ENCODE measurements around the gene EHMT1.
"Not testable (repeated sequence)": the region's sequence is repeated elsewhere in the genome, so short reads cannot be mapped to it uniquely, and the experiment has no call there.

EHMT1 gene

GRCh38 chr9:137711678-137712105 is 92.9 kb downstream of the EHMT1 start:
- Histone ChIP-seq H3K4me2 (ENCODE audit: low read depth, low read length, poor library complexity, severe bottlenecking) (no peak overlapping the region), H4K20me1 (ENCODE audit: low read depth, low read length) (no peaks in the 10 kb centered on the region), H3K27me3 (ENCODE audit: low read length) (no peaks in the 10 kb centered on the region), H3K27ac (ENCODE audit: low read depth, low read length) (no peak overlapping the region), H3K4me3 (ENCODE audit: insufficient read depth, low read length, poor library complexity, severe bottlenecking) (no peak overlapping the region), H2AFZ (ENCODE audit: low read depth, low read length, severe bottlenecking) (no peak overlapping the region), H3F3A (ENCODE audit: insufficient read depth) (peaks cover 26% of the 10 kb centered on the region), H3K36me3 (ENCODE audit: low read length) (no peaks in the 10 kb centered on the region), H3K9me2 (replicated peaks; ENCODE audit: insufficient read depth, low read length) (no peaks in the 10 kb centered on the region), H3K9ac (ENCODE audit: low read length) (no peak overlapping the region), H3K9me3 (ENCODE audit: insufficient read depth, low read length) (no peaks in the 10 kb centered on the region), H3K79me2 (ENCODE audit: insufficient read depth, low read length) (peaks cover 45% of the 10 kb centered on the region)
- no peak for TF ChIP-seq EZH2phosphoT487 (conservative IDR thresholded peaks at IDR 0.05; ENCODE audit: low read length)
- TF ChIP-seq, protein P1, sequence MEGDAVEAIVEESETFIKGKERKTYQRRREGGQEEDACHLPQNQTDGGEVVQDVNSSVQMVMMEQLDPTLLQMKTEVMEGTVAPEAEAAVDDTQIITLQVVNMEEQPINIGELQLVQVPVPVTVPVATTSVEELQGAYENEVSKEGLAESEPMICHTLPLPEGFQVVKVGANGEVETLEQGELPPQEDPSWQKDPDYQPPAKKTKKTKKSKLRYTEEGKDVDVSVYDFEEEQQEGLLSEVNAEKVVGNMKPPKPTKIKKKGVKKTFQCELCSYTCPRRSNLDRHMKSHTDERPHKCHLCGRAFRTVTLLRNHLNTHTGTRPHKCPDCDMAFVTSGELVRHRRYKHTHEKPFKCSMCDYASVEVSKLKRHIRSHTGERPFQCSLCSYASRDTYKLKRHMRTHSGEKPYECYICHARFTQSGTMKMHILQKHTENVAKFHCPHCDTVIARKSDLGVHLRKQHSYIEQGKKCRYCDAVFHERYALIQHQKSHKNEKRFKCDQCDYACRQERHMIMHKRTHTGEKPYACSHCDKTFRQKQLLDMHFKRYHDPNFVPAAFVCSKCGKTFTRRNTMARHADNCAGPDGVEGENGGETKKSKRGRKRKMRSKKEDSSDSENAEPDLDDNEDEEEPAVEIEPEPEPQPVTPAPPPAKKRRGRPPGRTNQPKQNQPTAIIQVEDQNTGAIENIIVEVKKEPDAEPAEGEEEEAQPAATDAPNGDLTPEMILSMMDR (IDR thresholded peaks at IDR 0.05; ENCODE audit: insufficient read depth, low read length, poor library complexity, severe bottlenecking) = no peak

DNA sequence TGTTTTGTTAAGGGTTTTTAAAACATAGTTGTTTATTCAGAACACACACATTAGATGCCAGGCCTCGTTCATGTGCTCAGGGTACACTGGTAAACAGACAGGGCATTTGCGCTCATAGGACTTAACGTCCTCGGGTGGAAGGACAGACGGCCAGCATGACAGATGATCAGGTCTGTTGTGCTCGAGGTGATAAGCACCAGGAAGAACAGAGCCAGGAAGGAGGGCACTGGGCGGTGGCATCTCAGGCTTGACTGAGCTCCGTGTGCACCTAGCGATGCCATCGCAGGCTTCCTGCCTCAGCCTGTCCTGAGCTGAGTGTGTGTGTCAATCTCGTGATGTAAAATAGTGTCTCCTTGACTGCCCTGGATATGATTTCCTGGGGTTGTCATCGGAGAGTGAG is 96.5 kb downstream of the EHMT1 start:
- Histone ChIP-seq H3K9me3 (ENCODE audit: insufficient read depth, low read length) (no peaks in the 10 kb centered on the region), H3F3A (ENCODE audit: insufficient read depth) (peaks cover 26% of the 10 kb centered on the region), H3K27me3 (ENCODE audit: low read length) (no peaks in the 10 kb centered on the region), H3K36me3 (ENCODE audit: low read length) (no peaks in the 10 kb centered on the region), H2AFZ (ENCODE audit: low read depth, low read length, severe bottlenecking) (peak overlapping the region; percentile 8), H3K9me2 (replicated peaks; ENCODE audit: insufficient read depth, low read length) (no peaks in the 10 kb centered on the region), H3K4me2 (ENCODE audit: low read depth, low read length, poor library complexity, severe bottlenecking) (peak overlapping the region; percentile 57), H3K9ac (ENCODE audit: low read length) (peak overlapping the region; percentile 40), H3K4me3 (ENCODE audit: insufficient read depth, low read length, poor library complexity, severe bottlenecking) (no peak overlapping the region), H3K79me2 (ENCODE audit: insufficient read depth, low read length) (peaks cover 9% of the 10 kb centered on the region; the same call in 1 of the 2 replicates), H4K20me1 (ENCODE audit: low read depth, low read length) (no peaks in the 10 kb centered on the region), H3K27ac (ENCODE audit: low read depth, low read length) (peak overlapping the region; percentile 90)
- TF ChIP-seq, protein P1 (IDR thresholded peaks at IDR 0.05; ENCODE audit: insufficient read depth, low read length, poor library complexity, severe bottlenecking) = no peak
- no peak for TF ChIP-seq EZH2phosphoT487 (conservative IDR thresholded peaks at IDR 0.05; ENCODE audit: low read length)

DNA sequence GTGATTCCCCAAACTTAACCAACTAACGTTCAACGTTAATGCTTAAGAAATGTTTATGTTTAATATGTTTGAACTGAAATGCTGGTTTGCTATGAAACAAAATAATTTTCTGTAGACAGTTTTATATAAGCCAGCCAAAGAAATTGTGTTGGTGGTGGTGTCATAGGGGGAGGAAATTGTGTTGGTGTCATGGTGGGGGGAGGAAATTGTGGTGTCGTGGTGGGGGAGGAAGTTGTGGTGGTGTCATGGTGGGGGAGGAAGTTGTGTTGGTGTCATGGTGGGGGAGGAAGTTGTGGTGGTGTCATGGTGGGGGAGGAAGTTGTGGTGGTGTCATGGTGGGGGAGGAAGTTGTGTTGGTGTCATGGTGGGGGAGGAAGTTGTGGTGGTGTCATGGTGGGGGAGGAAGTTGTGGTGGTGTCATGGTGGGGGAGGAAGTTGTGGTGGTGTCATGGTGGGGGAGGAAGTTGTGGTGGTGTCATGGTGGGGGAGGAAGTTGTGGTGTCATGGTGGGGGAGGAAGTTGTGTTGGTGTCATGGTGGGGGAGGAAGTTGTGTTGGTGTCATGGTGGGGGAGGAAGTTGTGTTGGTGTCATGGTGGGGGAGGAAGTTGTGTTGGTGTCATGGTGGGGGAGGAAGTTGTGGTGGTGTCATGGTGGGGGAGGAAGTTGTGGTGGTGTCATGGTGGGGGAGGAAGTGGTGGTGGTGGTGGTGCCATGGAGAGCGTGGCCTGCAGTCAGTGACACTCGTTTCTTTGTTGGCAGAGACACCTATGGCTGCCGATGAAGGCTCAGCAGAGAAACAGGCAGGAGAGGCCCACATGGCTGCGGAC is 97.3 kb downstream of the EHMT1 start:
- Histone ChIP-seq H3K4me2 (ENCODE audit: low read depth, low read length, poor library complexity, severe bottlenecking) (peak overlapping the region; percentile 57), H3F3A (ENCODE audit: insufficient read depth) (peaks cover 26% of the 10 kb centered on the region), H3K9ac (ENCODE audit: low read length) (peak overlapping the region; percentile 40), H3K27ac (ENCODE audit: low read depth, low read length) (peak overlapping the region; percentile 90)
- H3K79me2 ChIP-seq (ENCODE audit: insufficient read depth, low read length); H3K27me3 ChIP-seq (ENCODE audit: low read length); H3K9me3 ChIP-seq (ENCODE audit: insufficient read depth, low read length); H3K9me2 ChIP-seq (replicated peaks; ENCODE audit: insufficient read depth, low read length); H3K4me3 ChIP-seq (ENCODE audit: insufficient read depth, low read length, poor library complexity, severe bottlenecking); H4K20me1 ChIP-seq (ENCODE audit: low read depth, low read length); H2AFZ ChIP-seq (ENCODE audit: low read depth, low read length, severe bottlenecking); H3K36me3 ChIP-seq (ENCODE audit: low read length): not testable (repeated sequence)

DNA sequence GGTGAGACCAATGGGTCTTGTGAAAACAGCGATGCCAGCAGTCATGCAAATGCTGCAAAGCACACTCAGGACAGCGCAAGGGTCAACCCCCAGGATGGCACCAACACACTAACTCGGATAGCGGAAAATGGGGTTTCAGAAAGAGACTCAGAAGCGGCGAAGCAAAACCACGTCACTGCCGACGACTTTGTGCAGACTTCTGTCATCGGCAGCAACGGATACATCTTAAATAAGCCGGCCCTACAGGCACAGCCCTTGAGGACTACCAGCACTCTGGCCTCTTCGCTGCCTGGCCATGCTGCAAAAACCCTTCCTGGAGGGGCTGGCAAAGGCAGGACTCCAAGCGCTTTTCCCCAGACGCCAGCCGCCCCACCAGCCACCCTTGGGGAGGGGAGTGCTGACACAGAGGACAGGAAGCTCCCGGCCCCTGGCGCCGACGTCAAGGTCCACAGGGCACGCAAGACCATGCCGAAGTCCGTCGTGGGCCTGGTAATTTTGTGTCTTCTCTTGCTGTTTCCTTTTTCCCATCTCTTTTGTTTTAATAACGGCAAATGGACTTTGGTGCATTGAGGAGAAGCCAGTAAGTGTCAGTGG is 98.0 kb downstream of the EHMT1 start:
- Histone ChIP-seq H2AFZ (ENCODE audit: low read depth, low read length, severe bottlenecking) (no peak overlapping the region), H3K36me3 (ENCODE audit: low read length) (no peaks in the 10 kb centered on the region), H3K27me3 (ENCODE audit: low read length) (no peaks in the 10 kb centered on the region), H3F3A (ENCODE audit: insufficient read depth) (peaks cover 26% of the 10 kb centered on the region), H4K20me1 (ENCODE audit: low read depth, low read length) (no peaks in the 10 kb centered on the region), H3K9me3 (ENCODE audit: insufficient read depth, low read length) (no peaks in the 10 kb centered on the region), H3K4me3 (ENCODE audit: insufficient read depth, low read length, poor library complexity, severe bottlenecking) (no peak overlapping the region), H3K79me2 (ENCODE audit: insufficient read depth, low read length) (peaks cover 4% of the 10 kb centered on the region; the same call in 1 of the 2 replicates), H3K9ac (ENCODE audit: low read length) (no peak overlapping the region), H3K27ac (ENCODE audit: low read depth, low read length) (peak overlapping the region; percentile 90), H3K9me2 (replicated peaks; ENCODE audit: insufficient read depth, low read length) (no peaks in the 10 kb centered on the region), H3K4me2 (ENCODE audit: low read depth, low read length, poor library complexity, severe bottlenecking) (no peak overlapping the region)
- no peak for TF ChIP-seq EZH2phosphoT487 (conservative IDR thresholded peaks at IDR 0.05; ENCODE audit: low read length)
- TF ChIP-seq, protein P1 (IDR thresholded peaks at IDR 0.05; ENCODE audit: insufficient read depth, low read length, poor library complexity, severe bottlenecking) = no peak

Data from SU-DHL-6 (cell line).